ENCODE measurements around the gene FEM1C.

DNA sequence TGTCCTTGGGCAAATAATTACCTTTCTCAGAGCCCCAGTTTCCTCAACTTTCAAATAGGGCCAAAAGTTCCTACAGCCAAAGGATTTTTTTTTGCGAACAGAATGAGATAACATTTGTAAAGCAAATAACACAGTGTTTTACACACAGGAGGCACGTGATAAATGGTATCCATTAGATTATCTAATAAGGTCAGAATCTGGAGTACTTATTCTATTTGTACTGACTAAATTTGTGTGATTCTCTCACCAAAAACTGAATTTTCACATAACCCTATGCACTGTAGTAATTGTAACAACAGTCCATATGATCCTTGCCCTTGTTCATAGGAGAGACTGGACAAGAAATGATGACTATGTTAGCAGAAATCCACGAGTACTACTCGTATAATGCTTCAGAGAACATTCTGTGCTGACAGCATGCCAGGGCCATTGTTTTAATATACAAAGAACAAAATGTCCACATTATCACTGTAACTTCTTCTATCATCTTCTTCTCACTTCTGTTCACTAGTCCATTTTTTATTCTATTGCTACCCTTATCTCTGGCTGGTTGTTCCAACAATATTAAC is 13.9 kb upstream of the FEM1C start:
- TF ChIP-seq EZH2phosphoT487 (IDR thresholded peaks at IDR 0.05; ENCODE audit: insufficient read depth, low read depth) (no peak), EZH2 (IDR thresholded peaks at IDR 0.05; ENCODE audit: insufficient read depth, poor library complexity, severe bottlenecking) (no peak)

Data from GM23248 (cell line).